NCI-H2227 treated with DMSO at 0.1 percent for 48 hours (cell line): ENCODE results near the gene CAMK1D.
"Not testable (repeated sequence)": the region's sequence is repeated elsewhere in the genome, so short reads cannot be mapped to it uniquely, and the experiment has no call there.

Experiments used
- DNase-seq: peaks from one replicate; lab custom pipeline; 2025; lab: John Stamatoyannopoulos, UW

Gene CAMK1D

DNA sequence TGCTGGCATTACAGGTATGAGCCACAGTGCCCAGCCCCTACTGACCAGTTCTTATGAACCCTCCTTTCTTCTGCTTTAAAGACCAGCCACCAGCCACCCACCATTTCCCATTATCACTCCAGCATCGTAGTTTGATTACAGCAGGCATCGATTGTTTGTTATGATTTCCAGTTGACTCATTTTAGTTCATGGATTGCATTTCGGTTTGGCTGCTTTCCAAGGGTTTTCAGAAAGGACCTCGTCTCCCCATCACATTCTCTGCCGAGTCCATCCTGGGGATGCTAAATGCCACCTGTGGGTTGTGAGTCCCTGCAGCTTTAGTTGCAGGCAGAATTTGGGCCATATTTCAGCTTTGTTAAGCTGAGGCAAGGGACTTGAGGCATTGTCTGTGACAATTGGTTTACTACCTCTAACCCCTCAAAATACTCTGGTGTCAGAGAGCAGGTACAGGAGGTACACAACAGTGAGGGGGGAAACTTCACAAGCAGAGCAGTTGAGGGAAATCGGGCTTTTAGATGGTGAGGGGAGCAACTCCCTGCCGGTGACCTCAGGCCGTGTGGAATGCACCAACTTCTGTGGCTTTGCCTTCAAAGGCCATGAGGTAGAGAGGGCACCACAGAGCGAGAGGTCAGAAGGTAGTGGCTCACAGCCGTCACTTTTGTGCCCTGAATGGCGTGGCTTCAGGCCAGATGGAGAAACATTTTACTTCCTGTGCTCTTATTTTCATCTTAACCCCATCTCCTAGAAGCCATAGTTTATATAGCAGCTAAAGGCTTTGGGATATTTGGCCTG lies 448.3 kb downstream of the CAMK1D start:
- DNase-seq, result no peak

DNA sequence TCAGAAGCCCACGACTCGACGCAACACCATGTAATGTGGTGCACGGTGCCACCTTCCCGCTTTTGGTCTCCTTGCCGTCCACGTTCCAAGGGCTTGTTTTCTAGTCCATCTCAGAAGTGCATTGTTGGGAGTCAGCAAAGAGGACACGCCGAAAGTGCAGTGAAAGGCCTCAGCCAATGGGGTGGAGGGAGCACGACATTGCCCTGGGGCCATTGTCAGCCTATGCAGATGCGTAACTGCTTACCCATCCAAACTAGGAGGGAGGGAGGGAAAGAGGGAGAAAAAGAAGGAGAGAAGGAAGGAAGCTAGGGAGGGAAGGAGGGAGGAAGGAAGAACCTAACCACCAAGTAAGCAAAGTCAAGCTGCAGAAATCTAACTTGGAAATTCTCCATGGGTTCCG lies 449.8 kb downstream of the CAMK1D start:
- DNase-seq, result no peak

DNA sequence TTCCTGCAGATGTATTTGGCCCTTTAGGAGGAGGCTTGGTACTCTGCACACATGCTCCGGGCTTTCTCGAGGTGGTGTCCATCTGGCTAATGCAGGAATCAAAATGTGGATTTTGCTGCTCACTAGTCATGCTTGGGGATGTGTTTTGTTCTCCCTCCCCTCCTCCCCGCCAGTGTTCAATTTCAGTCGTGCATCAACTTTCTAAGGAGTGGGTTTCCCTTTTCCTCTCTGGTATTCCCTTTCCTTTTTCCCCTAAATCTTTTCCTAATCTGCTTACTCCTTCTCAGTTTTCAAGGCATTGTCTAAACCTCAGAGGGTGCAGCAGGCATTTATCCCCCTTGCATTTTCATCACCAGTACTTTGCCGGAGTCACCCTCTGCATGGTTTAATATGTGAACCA lies 450.4 kb downstream of the CAMK1D start:
- no peak for DNase-seq

- DNase-seq, result no peak
Measured at GRCh38 chr10:12800302-12800701, 451.0 kb downstream of the CAMK1D start.

DNA sequence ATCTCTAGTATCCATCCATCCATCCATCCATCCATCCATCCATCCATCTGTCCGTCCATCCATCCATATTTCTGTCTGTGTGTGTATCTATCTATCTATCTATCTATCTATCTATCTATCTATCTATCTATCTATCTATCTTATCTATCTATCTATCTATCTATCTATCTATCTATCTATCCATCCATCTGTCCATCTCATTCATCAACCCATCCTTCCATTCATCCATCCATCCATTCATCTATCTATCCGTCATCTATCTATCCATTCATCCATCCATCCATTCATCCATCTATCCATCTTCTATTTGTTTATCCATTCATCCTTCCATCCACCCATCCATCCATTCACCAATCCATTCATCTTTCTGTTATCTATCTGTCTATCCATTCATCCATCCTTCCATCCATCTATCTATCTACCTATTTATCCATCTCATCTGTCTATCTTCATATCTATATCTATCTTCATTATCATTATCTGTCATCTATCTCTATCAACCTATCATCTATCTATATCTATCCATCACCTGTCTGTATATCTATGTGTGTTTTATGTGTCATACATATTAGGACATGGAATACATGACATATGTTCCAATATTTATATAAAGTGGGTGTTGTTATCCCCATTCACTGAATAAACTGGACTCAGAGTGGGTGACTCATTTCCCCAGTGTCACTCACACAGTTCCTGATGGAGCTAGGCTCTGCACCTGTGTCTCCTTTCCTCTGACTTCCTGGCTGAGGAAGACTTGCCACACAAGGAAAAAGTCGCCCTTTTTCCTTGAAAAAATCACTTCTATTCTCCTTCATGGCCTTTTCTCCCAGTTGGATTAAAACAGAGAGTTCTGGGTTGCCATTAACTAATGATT lies 452.1 kb downstream of the CAMK1D start:
- no peak for DNase-seq

DNA sequence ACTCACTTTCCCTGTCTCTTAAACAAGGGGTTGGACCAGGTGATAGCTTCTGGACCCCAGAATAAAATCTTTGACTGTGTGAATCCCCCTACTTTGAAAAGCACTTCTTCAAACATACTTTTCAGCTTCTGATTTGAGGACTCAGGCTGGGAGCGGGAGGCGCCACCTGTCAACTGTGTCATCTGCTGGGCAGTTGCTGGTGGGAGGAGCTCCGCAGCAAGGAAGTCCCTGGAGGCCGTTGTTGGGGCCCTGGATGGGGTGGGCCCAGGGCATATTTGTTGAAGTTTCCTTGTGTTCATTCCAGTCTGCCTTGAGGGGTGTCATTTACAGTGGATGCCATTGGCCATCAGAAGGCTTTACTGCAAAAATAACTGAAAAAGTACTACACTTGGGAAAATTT lies 454.4 kb downstream of the CAMK1D start:
- no peak for DNase-seq

- DNase-seq, result no peak
Measured at GRCh38 chr10:12806228-12807095, 457.1 kb downstream of the CAMK1D start.

- DNase-seq, result no peak
Measured at GRCh38 chr10:12807096-12807755, 457.9 kb downstream of the CAMK1D start.

DNA sequence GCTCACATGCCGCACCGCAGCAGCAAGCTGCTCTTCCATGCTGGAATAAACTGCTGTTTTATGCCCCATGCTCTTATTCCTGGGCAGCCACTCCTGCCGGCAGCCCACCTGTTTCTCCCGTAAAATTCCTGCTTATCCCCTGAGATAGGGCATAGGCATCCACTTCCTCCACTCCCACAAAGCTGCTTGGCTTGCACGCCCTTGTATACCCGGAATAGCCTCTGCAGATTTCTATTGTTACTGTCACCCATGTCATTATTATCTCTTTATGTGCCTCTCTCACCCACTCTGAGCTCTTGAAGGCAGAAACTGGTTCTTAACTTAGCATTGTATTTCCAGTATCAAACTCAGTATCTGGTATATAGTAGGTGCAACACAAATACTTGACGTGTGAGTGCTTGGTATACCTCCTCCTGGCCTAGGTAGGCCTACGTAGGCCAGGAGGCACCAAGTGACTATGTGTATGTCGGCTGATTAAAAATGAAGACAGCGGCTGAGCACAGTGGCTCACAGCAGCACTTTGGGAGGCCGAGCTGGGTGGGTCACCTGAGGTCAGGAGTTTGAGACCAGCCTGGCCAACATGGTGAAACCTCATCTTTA lies 458.8 kb downstream of the CAMK1D start:
- no peak for DNase-seq

DNA sequence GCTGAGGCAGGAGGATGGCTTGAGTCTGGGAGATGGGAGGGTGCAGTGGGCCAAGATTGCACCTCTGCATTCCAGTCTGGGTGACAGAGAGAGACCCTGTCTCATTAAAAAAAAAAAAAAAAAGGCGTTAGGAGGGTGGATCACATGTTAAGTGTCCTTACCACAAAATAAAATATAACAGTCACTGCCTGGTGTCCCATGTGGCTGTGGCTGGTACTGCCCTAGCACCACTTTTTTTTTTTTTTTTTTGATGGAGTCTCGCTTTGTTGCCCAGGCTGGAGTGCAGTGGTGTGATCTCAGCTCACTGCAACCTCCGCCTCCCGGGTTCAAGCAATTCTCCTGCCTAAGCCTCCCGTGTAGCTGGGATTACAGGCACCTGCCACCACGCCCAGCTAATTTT lies 460.7 kb downstream of the CAMK1D start:
- DNase-seq, result not testable (repeated sequence)

DNA sequence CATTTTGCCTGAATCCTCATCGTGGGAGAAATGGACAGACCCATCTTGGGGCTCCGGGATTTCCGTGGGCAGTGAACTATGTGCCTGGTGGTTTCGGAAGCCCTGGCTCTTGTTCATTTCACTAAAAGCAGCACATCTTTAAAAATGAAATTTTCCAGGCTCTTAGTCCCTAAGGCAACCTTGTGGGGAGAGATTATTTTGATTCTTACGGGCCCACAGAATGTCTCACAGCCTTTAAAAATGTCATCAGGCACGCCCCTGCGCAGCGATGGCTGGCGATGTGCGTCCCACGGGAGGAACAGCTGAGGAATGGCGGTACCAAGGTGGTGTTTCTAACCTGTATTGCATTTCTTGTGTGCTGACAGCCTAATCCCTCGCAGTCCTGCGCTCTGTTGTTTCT lies 462.5 kb downstream of the CAMK1D start:
- DNase-seq, result no peak

DNA sequence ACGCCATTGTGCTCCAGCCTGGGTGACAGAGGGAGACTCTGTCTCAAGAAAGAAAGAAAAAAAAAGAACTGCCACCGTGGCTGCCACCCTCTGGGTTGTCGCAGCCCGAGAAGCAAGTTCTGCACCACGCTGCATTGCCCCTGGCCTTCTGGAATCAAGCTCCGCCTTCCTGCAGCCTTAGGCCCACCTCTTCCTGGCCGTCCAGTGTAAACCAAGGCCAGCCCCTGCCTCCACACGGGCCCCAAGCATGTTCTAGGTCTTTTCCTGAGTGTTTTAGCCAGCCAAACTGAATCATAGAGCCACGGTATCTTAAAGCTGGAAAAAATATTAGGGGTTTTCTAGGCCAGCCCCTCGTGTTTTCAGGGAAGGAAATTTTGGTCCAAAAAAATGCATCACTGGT lies 463.2 kb downstream of the CAMK1D start:
- no peak for DNase-seq

- no peak for DNase-seq
Measured at GRCh38 chr10:12814166-12814565, 464.8 kb downstream of the CAMK1D start.

- no peak for DNase-seq
Measured at GRCh38 chr10:12819071-12819470, 469.7 kb downstream of the CAMK1D start.

GRCh38 chr10:12819656-12820055 lies 470.3 kb downstream of the CAMK1D start:
- DNase-seq, result no peak

GRCh38 chr10:12822126-12822892 lies 473.0 kb downstream of the CAMK1D start:
- no peak for DNase-seq

DNA sequence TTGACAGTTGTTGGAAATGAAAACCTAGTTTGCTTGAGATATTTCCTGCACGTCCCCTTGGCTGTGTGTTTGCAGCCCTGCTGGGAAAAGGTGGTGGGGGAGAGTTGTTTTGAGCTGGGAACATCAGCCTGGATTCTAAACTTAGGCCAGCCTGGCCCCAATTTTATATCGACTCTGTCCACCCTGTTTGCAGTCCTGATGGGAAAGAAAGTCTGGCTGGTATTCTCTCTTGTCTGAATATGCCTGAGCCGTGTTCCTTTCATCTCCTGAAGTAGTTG lies 473.5 kb downstream of the CAMK1D start:
- no peak for DNase-seq

DNA sequence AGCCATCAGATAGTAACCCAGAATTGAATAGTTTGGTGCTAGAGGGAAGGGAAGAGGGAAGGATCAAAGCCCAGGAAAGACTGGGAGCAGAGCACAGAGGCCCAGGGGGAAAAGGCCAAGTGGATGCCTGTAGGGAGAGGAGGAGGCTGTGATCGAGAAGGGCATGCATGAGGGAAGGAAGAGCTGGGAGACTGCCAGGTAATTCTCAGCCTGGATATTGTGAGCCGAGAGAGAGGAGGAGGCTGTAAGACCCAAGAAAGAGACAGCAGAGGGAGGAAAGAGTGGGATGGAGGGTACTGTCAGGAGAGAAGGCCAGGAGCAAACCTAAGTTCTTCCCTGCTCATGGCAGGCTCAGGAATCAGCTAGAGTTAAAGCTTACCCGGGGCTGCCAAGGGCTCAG lies 474.0 kb downstream of the CAMK1D start:
- DNase-seq, result no peak

GRCh38 chr10:12825260-12825849 lies 476.0 kb downstream of the CAMK1D start:
- no peak for DNase-seq

- DNase-seq, result no peak
Measured at GRCh38 chr10:12826800-12827372, 477.5 kb downstream of the CAMK1D start.
